HepG2 (cell line): ENCODE measurements around the gene FXR2. TPM values are rescaled to one million over a fixed set of nuclear protein-coding genes. Genes with fewer than 3 reads are reported as not detected.

Source experiments
- ARNT2 ChIP-seq: sonication (generic); formaldehyde crosslinking; IDR thresholded peaks from 2 replicates; pipeline ENCODE4 v1.8.0; 2022; ENCODE audit warnings: mild to moderate bottlenecking, low read depth, missing genetic modification reagents, moderate library complexity
- CREB1 ChIP-seq, 2 experiments: fragments of 450-650 bp in 1 of 2; IDR thresholded peaks; 2 replicates each; pipeline ENCODE4 v1.6.1; 2016 to 2017; ENCODE audit warnings: control low read depth in 1 of 2, mild to moderate bottlenecking in 1 of 2, missing compliant biosample characterization in 1 of 2, missing genetic modification characterization in 1 of 2
- DNMT1 ChIP-seq: sonication (generic); formaldehyde crosslinking; IDR thresholded peaks from 2 replicates; pipeline ENCODE4 v1.5.1; 2020; ENCODE audit warnings: mild to moderate bottlenecking, missing genetic modification reagents
- GABPB1 ChIP-seq: IDR thresholded peaks from 2 replicates; pipeline ENCODE4 v1.6.1; 2016; ENCODE audit warnings: mild to moderate bottlenecking, missing genetic modification reagents, moderate library complexity, missing compliant biosample characterization
- HES4 ChIP-seq: sonication (generic); formaldehyde crosslinking; IDR thresholded peaks from 2 replicates; pipeline ENCODE4 v1.9.0; 2021; ENCODE audit warnings: mild to moderate bottlenecking, missing genetic modification reagents, borderline replicate concordance
- SATB2 ChIP-seq: sonication (generic); formaldehyde crosslinking; IDR thresholded peaks from 2 replicates; pipeline ENCODE4 v1.5.0; 2020; ENCODE audit warnings: missing genetic modification reagents
- ZFP82 ChIP-seq: sonication (generic); formaldehyde crosslinking; IDR thresholded peaks from 2 replicates; pipeline ENCODE4 v1.5.1; 2020; ENCODE audit warnings: mild to moderate bottlenecking, missing genetic modification reagents, borderline replicate concordance
- ZMYM4 ChIP-seq: sonication (generic); formaldehyde crosslinking; IDR thresholded peaks from 2 replicates; pipeline ENCODE4 v1.8.1; 2023; ENCODE audit warnings: mild to moderate bottlenecking, missing genetic modification reagents
- ZNF12 ChIP-seq: sonication (generic); formaldehyde crosslinking; IDR thresholded peaks from 2 replicates; pipeline ENCODE4 v1.5.0; 2020; ENCODE audit warnings: missing genetic modification reagents
- ZNF225 ChIP-seq: sonication (generic); formaldehyde crosslinking; IDR thresholded peaks from 2 replicates; pipeline ENCODE4 v1.4.0; 2020; ENCODE audit warnings: mild to moderate bottlenecking, missing genetic modification reagents
- ZNF616 ChIP-seq: sonication (generic); formaldehyde crosslinking; IDR thresholded peaks from 2 replicates; pipeline ENCODE4 v1.5.0; 2020; ENCODE audit warnings: low read depth, mild to moderate bottlenecking, missing genetic modification reagents
- ZNF678 ChIP-seq: sonication (generic); formaldehyde crosslinking; IDR thresholded peaks from 2 replicates; pipeline ENCODE4 v1.4.0; 2020; ENCODE audit warnings: mild to moderate bottlenecking, missing genetic modification reagents
- polyA plus RNA-seq, 8 experiments: library from polyadenylated mRNA; depleted of rRNA in 3 of 8; stranded (reverse) in 7 of 8; unstranded in 1 of 8; fragments of >200 nt; fragmentation: Illumina TruSeq in 4 of 8; extraction: Trizol in 4 of 8; gene quantifications; 2 replicates each; pipeline versions ENCODE4 v1.2.1 to v1.2.3, GENCODE V29; 2011 to 2016; ENCODE audit warnings: low read depth in 4 of 8, missing spikeins in 1 of 8, mixed read lengths in 1 of 8; ENCODE audit not compliant: insufficient read depth in 1 of 8
- total RNA-seq, 5 experiments: library from RNA; depleted of rRNA; stranded (reverse); fragments of >200 nt; fragmentation: Illumina TruSeq; extraction: Trizol; gene quantifications; 2 replicates each; pipeline ENCODE4 v1.2.3, GENCODE V29; 2016; ENCODE audit warnings: low read depth in 1 of 5
- TF ChIP-seq, protein P1 (sequence below): sonication (generic); formaldehyde crosslinking; IDR thresholded peaks from 2 replicates; pipeline ENCODE4 v1.5.0; 2020; ENCODE audit warnings: mild to moderate bottlenecking, missing genetic modification reagents, borderline replicate concordance
- TF ChIP-seq, protein P2 (sequence below): sonication (generic); formaldehyde crosslinking; conservative IDR thresholded peaks from 2 replicates; pipeline ENCODE4 v1.4.0; 2020; ENCODE audit warnings: mild to moderate bottlenecking, missing genetic modification reagents, moderate library complexity
- TF ChIP-seq, protein P3 (sequence below): sonication (generic); formaldehyde crosslinking; IDR thresholded peaks from 2 replicates; pipeline ENCODE4 v1.8.1; 2023; ENCODE audit warnings: missing genetic modification reagents, mild to moderate bottlenecking, borderline replicate concordance
- TF ChIP-seq, protein P4 (sequence below): sonication (generic); formaldehyde crosslinking; IDR thresholded peaks from 2 replicates; pipeline ENCODE4 v1.5.0; 2020; ENCODE audit warnings: mild to moderate bottlenecking, missing genetic modification reagents
- TF ChIP-seq, protein P5 (sequence below), 2 experiments: fragments of 450-650 bp in 1 of 2; sonication (generic) in 1 of 2; formaldehyde crosslinking; IDR thresholded peaks; 2 replicates each; pipeline versions ENCODE4 v1.5.0 to v1.8.0; 2020 to 2022; ENCODE audit warnings: mild to moderate bottlenecking in 1 of 2, missing genetic modification reagents in 1 of 2

FXR2 gene
- total and polyA plus RNA-seq, 2 of the 13 experiments (the other 11 are each of a cell fraction or from before 2014, with no cell fraction given), result 20.9 to 24.4 TPM

DNA sequence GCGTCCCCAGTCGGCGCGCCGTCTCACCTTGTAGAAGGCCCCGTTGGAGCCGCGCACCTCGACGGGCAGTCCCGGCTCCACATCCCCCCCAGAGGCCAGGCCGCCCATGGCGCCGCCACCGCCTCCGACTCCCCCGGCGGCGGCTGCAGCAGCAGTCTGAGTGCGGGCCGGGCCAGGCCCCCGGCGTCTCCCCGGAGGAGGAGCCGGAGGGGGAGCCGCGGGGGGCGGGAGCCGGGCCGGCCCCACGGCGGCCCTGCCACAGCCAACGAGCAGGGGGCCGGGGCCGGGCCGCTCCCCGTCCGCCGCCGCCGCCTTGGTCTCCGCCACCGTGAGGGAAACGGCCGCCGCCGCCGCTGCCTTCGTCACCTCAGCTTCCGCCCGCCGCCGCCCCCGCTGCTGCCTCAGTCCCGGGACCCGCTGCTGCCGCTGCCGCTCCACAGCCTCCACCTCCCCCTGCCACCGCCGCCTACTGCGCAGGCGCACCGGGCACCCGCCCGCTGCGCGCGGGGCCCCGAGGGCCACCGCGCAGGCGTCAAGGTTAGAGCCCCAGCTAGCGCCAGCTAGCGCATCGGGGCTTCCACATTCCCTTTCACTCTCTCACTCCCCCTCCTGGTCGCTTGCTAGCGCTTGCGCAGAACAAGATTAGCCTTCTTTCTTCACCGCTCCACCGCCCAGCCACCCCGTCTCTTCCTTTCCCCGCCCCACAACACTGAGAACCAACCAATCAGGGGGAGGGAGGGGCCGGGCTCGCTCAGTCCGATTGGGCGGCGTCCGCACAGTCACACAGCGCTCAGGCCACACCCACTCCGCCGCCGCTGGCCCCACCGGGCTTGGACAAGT lies at the start of gene FXR2 (continued):
- 0 out of 2 replicates have a peak, but pooled peaks have one; percentile 31 for TF ChIP-seq DNMT1
- TF ChIP-seq, protein P1, sequence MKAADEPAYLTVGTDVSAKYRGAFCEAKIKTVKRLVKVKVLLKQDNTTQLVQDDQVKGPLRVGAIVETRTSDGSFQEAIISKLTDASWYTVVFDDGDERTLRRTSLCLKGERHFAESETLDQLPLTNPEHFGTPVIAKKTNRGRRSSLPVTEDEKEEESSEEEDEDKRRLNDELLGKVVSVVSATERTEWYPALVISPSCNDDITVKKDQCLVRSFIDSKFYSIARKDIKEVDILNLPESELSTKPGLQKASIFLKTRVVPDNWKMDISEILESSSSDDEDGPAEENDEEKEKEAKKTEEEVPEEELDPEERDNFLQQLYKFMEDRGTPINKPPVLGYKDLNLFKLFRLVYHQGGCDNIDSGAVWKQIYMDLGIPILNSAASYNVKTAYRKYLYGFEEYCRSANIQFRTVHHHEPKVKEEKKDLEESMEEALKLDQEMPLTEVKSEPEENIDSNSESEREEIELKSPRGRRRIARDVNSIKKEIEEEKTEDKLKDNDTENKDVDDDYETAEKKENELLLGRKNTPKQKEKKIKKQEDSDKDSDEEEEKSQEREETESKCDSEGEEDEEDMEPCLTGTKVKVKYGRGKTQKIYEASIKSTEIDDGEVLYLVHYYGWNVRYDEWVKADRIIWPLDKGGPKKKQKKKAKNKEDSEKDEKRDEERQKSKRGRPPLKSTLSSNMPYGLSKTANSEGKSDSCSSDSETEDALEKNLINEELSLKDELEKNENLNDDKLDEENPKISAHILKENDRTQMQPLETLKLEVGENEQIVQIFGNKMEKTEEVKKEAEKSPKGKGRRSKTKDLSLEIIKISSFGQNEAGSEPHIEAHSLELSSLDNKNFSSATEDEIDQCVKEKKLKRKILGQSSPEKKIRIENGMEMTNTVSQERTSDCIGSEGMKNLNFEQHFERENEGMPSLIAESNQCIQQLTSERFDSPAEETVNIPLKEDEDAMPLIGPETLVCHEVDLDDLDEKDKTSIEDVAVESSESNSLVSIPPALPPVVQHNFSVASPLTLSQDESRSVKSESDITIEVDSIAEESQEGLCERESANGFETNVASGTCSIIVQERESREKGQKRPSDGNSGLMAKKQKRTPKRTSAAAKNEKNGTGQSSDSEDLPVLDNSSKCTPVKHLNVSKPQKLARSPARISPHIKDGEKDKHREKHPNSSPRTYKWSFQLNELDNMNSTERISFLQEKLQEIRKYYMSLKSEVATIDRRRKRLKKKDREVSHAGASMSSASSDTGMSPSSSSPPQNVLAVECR, result 0 out of 2 replicates have a peak, but pooled peaks have one; percentile 35
- peak; percentile 78; the same call in 1 of the 2 replicates for TF ChIP-seq ZFP82 (CRISPR knock-in tag)
- TF ChIP-seq HES4 (CRISPR knock-in tag), result peak; percentile 59; the same call in 1 of the 2 replicates
- TF ChIP-seq ZNF225 (CRISPR knock-in tag), result no peak
- TF ChIP-seq, protein P2, sequence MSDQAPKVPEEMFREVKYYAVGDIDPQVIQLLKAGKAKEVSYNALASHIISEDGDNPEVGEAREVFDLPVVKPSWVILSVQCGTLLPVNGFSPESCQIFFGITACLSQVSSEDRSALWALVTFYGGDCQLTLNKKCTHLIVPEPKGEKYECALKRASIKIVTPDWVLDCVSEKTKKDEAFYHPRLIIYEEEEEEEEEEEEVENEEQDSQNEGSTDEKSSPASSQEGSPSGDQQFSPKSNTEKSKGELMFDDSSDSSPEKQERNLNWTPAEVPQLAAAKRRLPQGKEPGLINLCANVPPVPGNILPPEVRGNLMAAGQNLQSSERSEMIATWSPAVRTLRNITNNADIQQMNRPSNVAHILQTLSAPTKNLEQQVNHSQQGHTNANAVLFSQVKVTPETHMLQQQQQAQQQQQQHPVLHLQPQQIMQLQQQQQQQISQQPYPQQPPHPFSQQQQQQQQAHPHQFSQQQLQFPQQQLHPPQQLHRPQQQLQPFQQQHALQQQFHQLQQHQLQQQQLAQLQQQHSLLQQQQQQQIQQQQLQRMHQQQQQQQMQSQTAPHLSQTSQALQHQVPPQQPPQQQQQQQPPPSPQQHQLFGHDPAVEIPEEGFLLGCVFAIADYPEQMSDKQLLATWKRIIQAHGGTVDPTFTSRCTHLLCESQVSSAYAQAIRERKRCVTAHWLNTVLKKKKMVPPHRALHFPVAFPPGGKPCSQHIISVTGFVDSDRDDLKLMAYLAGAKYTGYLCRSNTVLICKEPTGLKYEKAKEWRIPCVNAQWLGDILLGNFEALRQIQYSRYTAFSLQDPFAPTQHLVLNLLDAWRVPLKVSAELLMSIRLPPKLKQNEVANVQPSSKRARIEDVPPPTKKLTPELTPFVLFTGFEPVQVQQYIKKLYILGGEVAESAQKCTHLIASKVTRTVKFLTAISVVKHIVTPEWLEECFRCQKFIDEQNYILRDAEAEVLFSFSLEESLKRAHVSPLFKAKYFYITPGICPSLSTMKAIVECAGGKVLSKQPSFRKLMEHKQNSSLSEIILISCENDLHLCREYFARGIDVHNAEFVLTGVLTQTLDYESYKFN (CRISPR knock-in tag), result peak; percentile 35; the same call in 1 of the 2 replicates
- TF ChIP-seq GABPB1, result peak; percentile 43
- TF ChIP-seq SATB2, result no peak
- TF ChIP-seq ZMYM4, result peak; percentile 34; the same call in 1 of the 2 replicates
- TF ChIP-seq, protein P3, sequence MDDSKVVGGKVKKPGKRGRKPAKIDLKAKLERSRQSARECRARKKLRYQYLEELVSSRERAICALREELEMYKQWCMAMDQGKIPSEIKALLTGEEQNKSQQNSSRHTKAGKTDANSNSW (CRISPR knock-in tag), result no peak
- TF ChIP-seq, protein P4, sequence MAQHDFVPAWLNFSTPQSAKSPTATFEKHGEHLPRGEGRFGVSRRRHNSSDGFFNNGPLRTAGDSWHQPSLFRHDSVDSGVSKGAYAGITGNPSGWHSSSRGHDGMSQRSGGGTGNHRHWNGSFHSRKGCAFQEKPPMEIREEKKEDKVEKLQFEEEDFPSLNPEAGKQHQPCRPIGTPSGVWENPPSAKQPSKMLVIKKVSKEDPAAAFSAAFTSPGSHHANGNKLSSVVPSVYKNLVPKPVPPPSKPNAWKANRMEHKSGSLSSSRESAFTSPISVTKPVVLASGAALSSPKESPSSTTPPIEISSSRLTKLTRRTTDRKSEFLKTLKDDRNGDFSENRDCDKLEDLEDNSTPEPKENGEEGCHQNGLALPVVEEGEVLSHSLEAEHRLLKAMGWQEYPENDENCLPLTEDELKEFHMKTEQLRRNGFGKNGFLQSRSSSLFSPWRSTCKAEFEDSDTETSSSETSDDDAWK (CRISPR knock-in tag), result no peak
- TF ChIP-seq CREB1 (IDR thresholded peaks at IDR 0.05), result peak; percentile 76
- TF ChIP-seq CREB1 (CRISPR knock-in tag; IDR thresholded peaks at IDR 0.05), result peak; percentile 75; the same call in 1 of the 2 replicates
- 0 out of 2 replicates have a peak, but pooled peaks have one; percentile 69 for TF ChIP-seq ARNT2 (CRISPR knock-in tag)
- no peak for TF ChIP-seq ZNF678
- 0 out of 2 replicates have a peak, but pooled peaks have one; percentile 56 for TF ChIP-seq ZNF616
- TF ChIP-seq, protein P5, sequence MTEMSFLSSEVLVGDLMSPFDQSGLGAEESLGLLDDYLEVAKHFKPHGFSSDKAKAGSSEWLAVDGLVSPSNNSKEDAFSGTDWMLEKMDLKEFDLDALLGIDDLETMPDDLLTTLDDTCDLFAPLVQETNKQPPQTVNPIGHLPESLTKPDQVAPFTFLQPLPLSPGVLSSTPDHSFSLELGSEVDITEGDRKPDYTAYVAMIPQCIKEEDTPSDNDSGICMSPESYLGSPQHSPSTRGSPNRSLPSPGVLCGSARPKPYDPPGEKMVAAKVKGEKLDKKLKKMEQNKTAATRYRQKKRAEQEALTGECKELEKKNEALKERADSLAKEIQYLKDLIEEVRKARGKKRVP (CRISPR knock-in tag; IDR thresholded peaks at IDR 0.05), result no peak
- TF ChIP-seq ZNF12 (CRISPR knock-in tag), result 0 out of 2 replicates have a peak, but pooled peaks have one; percentile 3
